HK-2 (cell line): ENCODE results near the gene KRT5.
"Not testable (repeated sequence)": the region's sequence is repeated elsewhere in the genome, so short reads cannot be mapped to it uniquely, and the experiment has no call there.

Source experiments
- DNase-seq: peaks from one replicate; pipeline ENCODE4 v3.0.0-alpha.2; 2018; ENCODE audit not compliant: unreplicated experiment

Gene KRT5

DNA sequence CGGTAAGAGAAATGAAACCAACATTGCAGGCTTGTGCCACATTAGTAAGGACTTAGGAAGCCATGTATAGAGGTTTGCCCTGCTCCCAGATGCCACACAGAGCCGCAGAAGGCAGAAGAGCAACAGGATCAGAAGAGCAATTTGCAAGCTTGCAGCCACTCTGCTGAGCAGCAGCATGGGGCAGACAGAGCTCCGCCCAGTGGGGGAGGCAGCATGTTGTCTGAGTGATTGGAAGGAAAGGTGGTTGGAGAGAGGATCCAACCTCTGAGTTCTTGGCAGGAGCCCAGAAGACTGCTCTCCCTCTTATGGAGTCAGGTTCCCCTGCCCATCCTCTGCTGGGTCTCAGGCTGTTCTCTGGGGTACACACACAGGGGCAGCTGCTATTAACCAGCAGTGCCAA is 24.8 kb downstream of the KRT5 start:
- no peak for DNase-seq

DNA sequence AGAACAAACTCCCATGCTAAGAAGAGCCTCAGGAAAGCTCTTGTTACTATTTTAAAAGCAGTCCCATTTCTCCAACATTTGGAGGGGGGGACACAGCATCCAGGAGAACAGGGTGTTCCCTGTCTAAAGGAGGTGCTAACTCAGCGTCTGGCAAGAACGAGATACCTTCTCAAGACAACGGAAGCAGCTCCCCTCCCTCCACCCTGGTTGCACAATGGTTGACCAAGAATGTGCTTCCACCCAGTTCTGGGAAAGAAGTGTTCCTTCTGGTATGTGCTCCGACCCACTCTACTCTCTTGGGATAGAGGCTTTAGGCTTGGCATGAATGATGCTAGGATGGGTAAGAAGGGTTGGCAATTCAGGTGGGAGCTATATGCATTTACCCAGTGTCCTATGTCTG is 25.7 kb downstream of the KRT5 start:
- DNase-seq = no peak

DNA sequence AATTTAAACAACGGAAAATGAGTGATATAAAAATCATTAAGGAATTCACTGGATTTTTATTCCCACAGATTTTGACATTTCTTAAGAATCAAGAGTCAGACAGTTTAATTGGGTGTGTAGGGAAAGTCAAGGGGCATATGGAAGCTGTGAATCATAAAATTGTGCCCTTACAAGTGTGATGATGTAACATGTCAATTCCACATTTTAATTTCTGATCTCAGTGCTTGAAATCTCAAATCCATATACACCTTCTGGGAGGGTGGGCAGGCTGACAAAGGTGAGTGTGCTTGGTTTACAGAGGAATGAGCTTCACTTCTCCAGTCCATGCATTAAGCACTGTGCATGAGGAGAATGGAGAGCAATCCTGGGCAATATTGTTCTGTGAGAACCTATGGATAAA is 26.1 kb downstream of the KRT5 start:
- DNase-seq = no peak

DNA sequence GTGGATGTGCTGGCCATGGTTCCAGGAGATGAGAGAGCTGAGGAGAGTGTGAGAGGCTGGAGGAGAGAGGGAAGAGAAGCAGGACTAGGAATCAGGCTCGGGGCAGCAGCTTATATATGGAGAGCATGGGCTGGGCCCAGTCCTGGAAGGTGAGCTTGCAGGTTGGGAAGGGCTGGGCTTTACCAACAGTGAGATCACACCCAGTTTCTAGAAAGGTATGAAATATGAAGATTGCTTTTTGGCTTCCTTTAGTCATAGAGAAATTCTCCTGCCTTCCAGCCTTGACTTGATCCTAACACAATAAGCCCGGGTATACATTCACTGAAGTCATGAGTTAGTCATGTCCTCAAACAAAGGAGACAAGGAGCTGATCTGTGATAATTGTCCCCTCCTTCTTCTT is 27.0 kb downstream of the KRT5 start, which contains the start of gene KRT6A:
Gene KRT6A, minus strand, starts transcription at position 86 of the 400 bp plus-strand sequence. Its CDS starts 69 bp downstream, at position 17.
- no peak for DNase-seq

DNA sequence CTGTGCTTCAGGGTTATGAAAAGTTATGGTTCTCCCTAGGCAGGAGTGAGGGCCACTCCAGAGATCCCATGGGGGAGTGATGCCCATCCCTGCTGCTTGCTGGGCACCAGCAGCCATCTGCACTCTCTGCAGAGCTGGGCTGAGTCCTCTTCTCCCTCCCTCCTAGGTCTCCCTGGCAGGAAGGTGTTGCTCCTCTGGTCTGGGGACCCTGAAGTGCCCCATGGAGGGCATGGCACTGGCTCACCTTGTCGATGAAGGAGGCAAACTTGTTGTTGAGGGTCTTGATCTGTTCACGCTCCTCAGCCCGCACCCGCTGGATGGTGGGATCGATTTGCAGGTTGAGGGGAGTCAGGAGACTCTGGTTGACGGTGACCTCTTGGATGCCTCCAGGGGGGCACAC is 27.8 kb downstream of the KRT5 start:
- not testable (repeated sequence) for DNase-seq

DNA sequence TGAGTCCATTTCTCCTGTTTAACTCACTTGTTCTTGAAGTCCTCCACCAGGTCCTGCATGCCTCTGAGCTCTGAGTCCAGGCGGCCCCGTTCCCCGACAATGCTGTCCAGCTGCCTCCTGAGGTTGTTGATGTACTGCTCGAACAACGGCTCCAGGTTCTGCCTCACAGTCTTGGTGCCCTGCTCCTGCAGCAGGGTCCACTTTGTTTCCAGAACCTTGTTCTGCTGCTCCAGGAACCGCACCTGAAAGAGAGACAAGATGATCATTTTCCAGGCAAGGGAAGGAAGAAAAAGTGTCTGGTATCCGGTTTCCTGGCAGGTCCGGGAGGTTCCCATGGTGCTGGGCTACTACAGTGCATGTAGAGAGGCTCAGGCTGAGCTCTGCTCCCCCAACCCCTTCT is 28.7 kb downstream of the KRT5 start:
- not testable (repeated sequence) for DNase-seq

DNA sequence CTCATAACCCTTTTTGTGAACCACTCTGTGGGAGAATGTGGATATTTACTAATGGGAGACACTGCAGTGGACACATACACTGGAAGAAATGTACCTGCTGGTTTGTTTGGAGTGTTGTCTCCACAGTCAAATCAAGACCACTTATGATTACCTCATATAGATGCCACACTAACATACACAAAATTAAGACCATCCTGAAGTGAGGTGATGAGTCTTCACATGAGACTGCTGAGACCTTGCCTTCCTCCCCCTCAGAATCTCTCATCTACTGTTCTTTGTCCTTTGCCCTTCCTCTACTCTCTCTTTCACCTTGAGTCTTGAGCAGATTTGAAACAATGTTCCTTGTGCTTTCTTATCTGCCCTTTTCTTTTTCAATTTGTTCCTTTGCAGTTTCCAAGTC is 31.5 kb downstream of the KRT5 start:
- no peak for DNase-seq

DNA sequence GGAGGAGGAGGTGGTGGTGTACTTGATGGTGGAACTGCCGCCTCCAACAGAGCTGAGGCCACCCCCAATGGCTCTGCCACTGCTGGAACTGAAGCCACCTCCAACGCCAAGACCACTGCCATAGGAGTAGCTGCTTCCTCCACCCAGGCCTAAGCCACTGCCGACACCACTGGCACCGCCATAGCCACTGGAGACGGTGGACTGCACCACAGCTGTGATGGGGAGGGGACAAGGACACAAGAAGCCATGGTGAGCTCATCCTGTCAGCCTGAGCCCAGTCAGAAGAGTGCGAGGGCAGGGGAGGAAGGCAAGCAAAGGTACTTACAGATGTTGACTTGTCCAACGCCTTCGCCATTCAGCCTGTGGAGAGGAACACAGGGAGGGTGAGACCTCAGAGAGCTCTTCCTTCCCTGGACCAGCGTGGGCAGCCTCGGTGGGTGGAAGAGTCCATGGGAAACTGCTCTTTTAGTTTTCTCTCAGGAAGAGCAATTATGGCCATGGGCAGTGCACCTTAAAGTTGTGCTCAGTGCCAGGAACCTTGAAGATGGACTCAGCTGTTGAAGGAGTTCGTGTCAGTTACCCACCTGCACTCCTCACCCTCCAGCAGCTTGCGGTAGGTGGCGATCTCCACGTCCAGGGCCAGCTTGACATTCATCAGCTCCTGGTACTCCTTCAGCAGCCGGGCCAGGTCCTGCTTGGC is 32.3 kb downstream of the KRT5 start:
- DNase-seq = not testable (repeated sequence)

DNA sequence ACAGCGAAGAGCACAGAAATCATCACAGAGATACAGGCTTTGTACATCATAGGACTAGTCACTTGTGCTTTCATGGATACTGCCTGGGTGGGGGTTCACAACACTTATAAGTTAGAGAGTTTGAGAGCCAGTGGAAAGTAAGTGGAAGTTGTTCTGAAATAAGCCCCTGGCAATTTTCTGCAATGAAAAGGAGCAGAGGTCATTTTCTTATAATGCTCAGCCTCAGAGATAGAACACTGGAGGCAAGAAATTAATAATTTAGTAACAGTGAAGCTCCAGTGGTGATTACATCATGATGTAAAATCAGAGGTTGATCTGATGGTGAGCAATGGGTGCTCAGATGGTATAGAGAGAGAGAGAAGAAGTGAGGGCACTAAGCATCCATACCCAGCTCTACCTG is 33.0 kb downstream of the KRT5 start:
- DNase-seq = no peak

DNA sequence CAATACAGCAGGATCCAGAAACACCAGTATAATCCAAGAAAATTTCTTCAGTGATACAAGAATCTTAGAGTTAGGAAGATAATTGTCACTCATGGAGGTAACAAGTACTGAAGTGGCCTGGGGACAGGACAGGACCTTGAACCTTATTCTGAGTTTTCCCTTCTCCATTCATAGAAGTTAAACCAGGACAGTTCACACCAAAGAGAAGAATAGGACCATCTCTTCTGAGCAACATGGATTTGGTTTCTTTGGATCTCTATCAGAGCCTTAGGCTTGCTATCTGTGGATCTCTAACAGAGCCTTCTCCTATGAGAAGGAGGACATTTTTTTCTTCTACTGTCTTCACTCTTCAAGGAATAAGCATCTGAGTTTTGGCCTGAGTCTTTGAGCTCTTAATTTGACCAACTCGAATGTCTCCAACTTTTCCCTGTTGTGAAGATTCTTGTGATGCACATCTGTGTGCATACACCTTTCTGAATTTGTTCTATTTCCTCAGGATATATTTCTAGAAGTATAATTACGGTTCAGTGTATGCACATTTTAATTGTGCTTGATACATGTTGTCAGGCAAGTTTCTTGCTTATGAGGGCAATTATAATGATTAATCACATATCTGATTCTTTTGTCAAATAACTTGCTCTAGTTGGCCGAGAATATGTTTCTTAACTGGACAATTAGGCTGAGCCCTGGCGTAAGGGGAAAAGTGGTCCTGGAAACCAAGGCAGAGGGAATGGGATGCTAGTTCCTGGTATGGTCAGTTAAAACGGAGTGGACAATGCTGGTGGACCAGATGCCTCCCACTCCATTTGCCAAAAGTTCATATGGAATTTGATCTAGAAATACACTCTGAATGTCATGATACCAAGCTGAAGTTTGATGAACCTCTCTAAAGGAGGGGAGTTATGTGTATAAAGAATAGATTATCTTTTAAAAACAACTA is 33.8 kb downstream of the KRT5 start:
- DNase-seq = no peak

DNA sequence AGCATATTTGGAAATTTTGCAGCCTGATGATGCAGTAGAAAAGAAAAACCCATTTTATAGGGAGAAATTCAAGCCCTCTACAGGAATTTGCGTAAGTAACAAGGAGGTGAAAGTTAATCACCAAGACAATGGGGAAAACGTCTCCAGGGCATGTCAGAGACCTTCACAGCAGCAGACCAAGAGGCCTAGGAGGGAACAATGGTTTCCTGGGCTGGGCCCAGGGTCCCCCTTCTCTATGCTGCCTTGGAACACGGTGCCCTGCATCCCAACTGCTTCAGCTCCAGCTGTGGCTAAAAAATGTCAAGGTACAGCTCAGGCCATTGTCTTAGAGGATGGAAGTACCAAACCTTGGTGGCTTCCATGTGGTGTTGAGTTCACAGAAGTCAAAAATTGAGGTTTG is 40.1 kb downstream of the KRT5 start:
- DNase-seq = no peak

DNA sequence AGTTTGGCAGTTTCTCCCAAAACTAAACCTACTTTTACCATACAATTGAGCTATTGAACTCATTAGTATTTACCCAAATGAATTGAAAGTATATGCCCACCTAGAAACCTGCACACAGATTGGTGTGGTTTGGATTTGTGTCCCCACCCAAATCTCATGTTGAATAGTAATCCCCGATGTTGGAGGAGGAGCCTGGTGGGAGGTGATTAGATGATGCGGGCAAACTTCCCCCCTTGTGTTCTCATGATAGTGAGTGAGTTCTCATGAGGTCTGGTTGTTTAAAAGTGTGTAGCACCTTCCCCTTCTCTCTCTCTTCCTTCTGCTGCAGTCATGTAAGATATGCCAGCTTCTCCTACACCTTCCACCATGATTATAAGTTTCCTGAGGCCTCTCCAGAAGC is 42.5 kb downstream of the KRT5 start:
- DNase-seq = no peak

DNA sequence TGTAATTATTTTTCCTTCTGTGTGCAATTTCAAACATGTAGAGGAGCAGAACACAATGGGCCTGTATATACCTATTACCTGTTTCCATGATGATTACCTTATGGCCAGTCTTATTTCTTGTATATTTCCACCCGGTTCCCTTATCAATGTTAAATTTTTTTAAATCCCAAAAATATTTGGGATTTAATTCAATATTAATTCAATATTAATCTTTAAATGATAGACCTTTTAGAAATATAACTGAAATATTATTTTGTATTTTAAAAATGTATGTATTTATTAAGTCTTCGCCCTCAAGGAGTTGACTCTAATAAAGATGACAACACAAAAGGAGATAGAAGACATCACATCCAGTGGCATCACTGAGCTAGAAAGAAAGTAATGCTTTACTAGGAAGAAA is 46.0 kb downstream of the KRT5 start:
- no peak for DNase-seq

DNA sequence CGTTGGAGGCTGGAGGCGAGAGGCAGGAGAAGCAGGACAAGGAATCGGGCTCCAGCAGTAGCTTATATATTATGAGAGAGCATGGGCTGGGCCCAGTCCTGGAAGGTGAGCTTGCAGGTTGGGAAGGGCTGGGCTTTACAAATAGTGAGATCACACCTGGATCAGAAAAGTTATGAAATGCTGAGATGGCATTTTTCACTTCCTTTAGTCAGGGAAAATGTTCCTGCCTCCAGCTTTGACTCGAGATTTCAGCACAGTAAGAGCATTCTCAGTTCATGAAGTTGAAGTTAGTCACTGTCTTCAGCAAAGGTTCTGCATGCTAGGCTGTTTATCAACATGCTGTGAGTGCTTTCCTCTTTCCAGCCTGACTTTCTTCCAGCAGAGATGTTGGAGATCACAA is 46.4 kb downstream of the KRT5 start, which contains the start of gene KRT6C:
Gene KRT6C, minus strand, starts transcription at position 38 of the 400 bp plus-strand sequence. CDS start 68 bp downstream, outside the sequence.
- no peak for DNase-seq

DNA sequence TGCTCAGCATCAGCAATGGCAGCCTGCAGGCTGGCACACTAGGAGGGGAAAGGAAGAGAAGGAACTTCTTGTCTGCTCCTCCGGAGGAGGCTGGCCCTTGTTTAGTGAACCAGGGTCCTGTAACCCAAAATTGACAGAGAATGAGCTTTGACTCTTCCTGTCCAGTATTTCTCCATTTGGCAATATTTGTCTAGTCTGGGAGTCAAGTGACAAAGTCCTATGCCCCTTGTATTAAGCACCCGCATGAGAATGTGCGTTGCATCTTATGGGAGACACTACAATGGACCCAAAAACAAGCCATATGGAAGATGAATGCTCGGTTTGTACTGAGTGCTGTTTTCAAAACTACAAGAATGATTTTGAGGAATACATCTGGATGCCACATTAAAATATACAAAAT is 50.3 kb downstream of the KRT5 start:
- DNase-seq = no peak

DNA sequence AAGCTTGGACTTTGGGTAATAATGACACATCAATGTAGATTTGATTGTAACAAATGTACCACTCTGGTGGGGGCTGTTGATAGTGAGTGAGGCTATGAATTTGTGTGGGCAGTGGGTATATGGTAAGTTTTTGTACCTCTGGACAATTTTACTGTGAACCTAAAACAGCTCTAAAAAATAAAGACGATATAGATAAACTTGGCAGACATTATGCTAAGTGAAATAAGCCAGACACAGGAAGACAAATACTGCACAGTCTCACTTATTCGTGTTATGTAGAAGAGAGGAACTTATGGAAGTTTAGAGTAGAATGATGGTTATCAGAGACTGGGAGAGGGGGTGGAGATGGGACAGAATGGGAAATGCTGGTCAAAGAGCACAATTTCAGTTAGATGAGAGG is 55.3 kb downstream of the KRT5 start:
- DNase-seq = no peak
